ENCODE measurements around the gene GLIPR2.
"Not testable (repeated sequence)": the region's sequence is repeated elsewhere in the genome, so short reads cannot be mapped to it uniquely, and the experiment has no call there.

GLIPR2 gene

GRCh38 chr9:36164989-36165388, 28.5 kb downstream of the GLIPR2 start:
- DNase-seq: no peak

DNA sequence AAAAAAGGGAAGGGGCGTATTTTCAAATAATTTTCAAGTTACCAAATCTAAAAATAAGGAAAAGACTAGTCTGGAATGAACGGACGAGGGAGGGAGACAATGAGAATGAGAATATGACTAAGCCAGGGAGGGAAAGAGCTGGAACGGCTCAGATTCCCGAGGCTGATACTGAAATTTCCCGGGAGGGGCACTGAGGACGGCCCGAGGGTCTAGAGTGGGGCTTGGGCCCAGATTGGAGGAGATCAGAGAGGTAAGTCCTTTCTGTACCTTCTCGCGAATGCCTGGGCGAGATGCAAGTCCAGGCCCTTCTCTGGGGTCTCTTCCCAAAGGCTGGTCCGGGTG, 29.3 kb downstream of the GLIPR2 start:
- no peak for DNase-seq

- DNase-seq: peak; percentile 84 to 89
These were observed 29.8 kb downstream of the GLIPR2 start for GRCh38 chr9:36166168-36166927.

DNA sequence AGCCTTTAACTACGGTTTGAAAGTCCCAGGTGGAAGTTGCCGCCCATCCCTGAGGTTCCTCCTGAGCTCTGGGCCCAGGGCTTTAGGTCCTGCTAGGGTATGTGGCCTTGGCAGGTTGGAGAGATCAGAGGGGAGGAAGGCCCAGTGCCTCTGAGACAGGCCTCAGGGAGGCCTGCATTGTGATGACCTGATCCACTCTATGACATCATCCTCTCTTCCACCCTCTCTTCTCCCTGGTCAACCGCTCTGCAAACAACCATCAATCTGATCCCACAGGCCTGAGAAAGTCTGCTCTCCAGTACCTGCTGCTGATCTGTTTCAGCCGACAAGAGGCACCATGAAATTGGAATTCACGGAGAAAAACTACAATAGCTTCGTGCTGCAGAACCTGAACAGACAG, 32.6 kb downstream of the GLIPR2 start, which contains the start of gene CCIN:
Gene CCIN (plus strand): TSS at position 223 of the 400 bp plus-strand sequence. CDS start 115 bp downstream, at position 338.
- DNase-seq: no peak

DNA sequence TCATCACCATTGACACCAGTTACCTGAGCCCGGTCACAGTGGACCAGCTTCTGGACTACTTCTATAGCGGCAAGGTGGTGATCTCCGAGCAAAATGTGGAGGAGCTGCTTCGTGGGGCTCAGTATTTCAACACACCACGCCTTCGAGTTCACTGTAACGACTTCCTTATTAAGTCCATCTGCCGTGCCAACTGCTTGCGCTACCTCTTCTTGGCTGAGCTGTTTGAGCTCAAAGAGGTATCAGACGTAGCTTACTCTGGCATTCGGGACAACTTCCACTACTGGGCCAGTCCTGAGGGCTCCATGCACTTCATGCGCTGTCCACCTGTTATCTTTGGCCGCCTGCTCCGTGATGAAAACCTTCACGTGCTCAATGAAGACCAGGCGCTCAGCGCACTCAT, 33.2 kb downstream of the GLIPR2 start:
- DNase-seq: no peak

GRCh38 chr9:36170531-36170930, 34.0 kb downstream of the GLIPR2 start:
- DNase-seq: no peak

- DNase-seq: no peak
These were observed 37.3 kb downstream of the GLIPR2 start for GRCh38 chr9:36173861-36174260.

DNA sequence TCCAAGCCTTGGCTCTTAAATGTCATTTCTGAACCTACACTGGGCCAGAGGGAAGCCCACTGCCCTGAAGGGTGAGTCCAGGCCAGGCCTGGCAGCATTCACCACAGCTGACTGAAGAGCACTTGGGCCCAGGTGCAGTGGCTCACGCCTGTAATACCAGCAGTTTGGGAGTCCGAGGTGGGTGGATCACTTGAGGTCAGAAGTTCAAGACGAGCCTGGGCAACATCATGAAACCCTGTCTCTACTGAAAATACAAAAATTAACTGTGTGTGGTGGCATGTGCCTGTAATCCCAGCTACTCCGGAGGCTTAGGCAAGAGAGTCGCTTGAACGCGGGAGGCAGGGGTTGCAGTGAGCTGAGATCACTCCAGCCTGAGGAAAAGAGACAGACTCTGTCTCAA, 37.7 kb downstream of the GLIPR2 start:
- DNase-seq: no peak

- no peak for DNase-seq
These were observed 38.2 kb downstream of the GLIPR2 start for GRCh38 chr9:36174731-36175130.

- not testable (repeated sequence) for DNase-seq
These were observed 38.7 kb downstream of the GLIPR2 start for GRCh38 chr9:36175209-36175608.

DNA sequence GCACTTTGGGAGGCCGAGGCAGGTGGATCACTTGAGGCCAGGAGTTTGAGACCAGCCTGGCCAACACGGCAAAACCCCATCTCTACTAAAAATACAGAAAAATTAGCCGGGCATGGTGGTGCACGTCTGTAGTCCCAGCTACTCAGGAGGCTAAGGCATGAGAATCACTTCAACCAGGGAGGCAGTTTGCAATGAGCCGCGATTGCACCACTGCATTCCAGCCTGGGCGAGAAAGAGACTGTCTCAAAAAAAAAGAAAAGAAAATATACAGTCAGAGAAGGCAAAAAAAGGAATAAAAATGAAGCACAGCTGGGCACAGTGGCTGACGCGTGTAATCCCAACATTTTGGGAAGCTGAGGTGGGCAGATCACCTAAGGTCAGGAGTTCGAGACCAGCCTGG, 40.0 kb downstream of the GLIPR2 start:
- not testable (repeated sequence) for DNase-seq

DNA sequence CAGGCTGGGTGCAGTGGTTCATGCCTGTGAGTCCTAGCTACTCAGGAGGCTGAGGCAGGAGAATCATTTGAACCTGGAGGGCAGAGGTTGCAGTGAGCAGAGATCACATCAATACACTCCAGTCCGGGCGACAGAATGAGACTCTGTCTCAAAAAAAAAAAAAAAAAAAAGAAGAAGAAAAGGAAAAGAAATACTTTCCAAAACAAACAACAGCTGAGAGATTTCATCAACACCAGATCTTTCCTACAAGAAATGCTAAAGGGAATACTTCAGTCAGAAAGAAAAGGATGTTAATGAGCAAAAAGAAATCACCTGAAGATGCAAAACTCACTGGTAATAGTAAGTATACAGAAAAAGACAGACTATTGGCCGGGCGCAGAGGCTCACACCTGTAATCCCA, 41.0 kb downstream of the GLIPR2 start:
- DNase-seq: no peak

DNA sequence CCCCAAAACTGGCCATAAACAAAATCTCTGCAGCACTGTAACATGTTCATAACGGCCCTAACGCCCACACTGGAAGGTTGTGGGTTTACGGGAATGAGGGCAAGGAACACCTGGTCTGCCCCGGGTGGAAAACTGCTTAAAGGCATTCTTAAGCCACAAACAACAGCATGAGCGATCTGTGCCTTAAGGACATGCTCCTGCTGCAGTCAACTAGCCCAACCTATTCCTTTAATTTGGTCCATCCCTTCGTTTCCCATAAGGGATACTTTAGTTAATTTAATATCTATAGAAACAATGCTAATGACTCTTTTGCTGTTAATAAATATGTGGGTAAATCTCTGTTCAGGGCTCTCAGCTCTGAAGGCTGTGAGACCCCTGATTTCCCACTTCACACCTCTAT, 43.7 kb downstream of the GLIPR2 start:
- DNase-seq: not testable (repeated sequence)

DNA sequence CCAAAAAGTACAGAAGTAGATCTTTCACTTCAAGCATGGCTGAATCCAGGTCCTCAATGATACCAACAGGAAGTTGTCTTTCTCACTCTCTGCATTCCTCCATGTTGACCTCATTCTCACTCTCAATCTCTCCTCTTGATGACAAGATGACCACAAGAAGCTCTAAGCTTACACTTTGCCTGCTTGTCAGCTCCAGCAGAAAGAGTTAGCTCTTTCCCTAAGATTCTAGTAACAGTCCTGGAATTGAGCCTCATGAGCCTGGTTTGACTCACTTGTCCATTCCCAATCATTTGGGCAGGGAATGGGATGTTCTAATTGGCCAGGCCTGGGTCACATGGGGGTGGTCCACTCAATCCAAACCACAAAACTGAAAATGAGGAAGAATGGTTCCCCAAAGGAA, 50.9 kb downstream of the GLIPR2 start:
- no peak for DNase-seq

DNA sequence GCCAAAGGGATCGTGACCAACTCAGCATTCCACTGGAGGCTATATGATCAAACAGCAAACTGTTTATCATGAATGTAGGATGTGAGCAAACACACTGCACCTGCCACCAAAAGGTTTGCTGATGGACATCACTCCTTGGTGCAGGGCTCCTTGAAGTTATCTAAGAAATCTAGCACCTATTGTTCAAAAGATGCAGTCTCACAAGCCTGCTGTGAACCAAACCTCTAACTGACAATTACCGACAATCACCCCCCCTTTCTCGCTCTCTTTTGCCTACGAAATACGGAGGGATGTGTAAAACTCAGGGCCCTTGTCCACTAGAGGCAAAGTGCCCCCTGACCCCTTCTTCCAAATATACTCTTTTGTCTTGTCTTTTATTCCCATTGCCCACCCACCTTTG, 51.7 kb downstream of the GLIPR2 start:
- no peak for DNase-seq

DNA sequence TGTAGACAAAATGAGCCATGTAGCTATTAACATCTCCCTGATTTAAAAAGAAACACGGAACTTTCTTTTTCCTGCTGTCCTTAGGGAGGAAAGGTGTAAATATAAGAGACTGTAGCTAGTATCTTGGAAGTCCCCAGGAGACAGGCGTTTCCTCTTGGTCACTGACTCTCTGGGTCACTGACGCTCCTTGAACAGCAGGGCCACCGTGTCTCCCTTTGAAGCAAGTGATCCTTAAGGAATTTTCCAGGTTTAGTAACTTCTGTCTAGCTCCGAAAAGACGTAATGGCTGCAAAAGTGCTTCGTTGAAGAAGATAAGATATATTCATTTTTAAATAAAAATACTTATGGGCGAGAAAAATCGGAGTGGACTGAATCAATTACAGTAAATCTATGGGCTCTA, 53.4 kb downstream of the GLIPR2 start:
- no peak for DNase-seq

- DNase-seq: peak; percentile 84 to 89
These were observed 54.1 kb downstream of the GLIPR2 start, which contains the start of gene CLTA for GRCh38 chr9:36190388-36191289. CLTA (plus strand) TSS chr9:36190921; CDS start chr9:36191057, 136 bp downstream.

GRCh38 chr9:36191290-36191645, 54.7 kb downstream of the GLIPR2 start:
- peak; percentile 24 to 37 for DNase-seq

GRCh38 chr9:36191686-36192085, 55.2 kb downstream of the GLIPR2 start:
- DNase-seq: no peak

DNA sequence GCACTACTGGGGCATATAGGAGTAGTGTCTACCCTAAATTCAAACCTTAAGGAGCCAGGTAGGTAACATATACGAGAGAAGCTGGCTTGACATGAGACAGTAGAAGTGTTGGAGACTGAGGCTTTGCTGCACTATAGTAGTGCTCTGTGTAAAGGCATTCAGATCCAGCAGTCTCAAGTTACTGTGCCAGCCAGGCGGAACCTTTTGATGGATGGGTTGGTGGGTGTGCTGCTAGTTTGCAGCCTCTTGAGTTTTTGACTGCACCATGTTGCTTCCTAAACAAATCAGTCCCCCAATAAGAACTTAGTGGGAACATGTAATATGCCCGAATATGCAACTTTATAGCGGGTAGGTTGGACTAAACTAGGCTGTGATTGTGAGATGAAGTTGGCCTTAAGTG, 55.7 kb downstream of the GLIPR2 start:
- no peak for DNase-seq

- DNase-seq: no peak
These were observed 56.5 kb downstream of the GLIPR2 start for GRCh38 chr9:36193023-36193422.

DNA sequence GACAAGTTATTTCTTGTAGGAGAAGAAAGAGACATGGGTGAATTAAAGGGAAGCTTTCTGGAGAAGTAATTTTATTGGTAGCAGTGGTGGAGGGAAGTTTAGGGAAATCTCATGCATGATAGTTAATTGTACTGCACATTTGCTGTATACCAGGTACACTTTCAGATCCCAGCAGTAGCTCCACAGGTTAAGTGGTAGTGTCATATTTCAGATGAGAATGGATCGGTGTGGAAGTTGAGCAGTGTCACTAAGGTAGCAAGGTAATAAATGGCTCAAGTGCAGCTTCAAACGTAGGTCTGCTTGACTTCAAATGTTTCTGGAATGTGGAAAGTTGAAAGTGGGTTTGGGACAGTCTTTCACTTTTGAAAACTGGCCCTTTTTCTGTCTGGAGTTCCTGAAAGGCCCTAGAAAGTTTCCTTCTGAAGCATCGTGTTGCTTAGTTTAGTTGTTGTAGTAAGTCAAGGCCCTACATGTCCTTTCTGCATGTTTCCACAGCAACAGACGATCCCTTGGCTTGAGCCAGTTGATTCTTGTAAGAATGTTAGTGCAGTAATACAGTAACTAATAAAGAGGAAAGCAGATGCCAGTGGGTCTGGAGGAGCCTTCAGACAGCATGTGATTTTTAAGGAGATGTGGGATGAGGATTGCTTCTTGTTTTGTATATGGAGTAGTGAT, 57.9 kb downstream of the GLIPR2 start:
- no peak for DNase-seq

GRCh38 chr9:36204906-36205547, 68.5 kb downstream of the GLIPR2 start:
- DNase-seq: no peak
